ENCODE data around the gene PRR7. TPM values are rescaled to one million over a fixed set of nuclear protein-coding genes. Genes with fewer than 3 reads are reported as not detected.

Gene PRR7
- polyA plus RNA-seq, 4 donors, result 0.76 to 2.4 (median 0.99) TPM

GRCh38 chr5:177423671-177424070 is 22.9 kb upstream of the PRR7 start:
- no peak for DNase-seq (ENCODE audit: low read depth in 4 of 4, low spot score in 3 of 4)

- DNase-seq (ENCODE audit: low read depth in 4 of 4, low spot score in 3 of 4), result no peak
Observed at GRCh38 chr5:177425196-177425800, 21.3 kb upstream of the PRR7 start.

- peak; percentile 100 for DNase-seq (ENCODE audit: low read depth in 4 of 4, low spot score in 3 of 4)
Observed at GRCh38 chr5:177425801-177426565, 20.6 kb upstream of the PRR7 start.

GRCh38 chr5:177426566-177427210 is 19.9 kb upstream of the PRR7 start, which contains the start of gene GRK6:
Gene GRK6, plus strand, starts transcription at chr5:177426676. Its CDS starts 170 bp downstream, at chr5:177426846.
- no peak for DNase-seq (ENCODE audit: low read depth in 4 of 4, low spot score in 3 of 4)

GRCh38 chr5:177427211-177427822 is 19.3 kb upstream of the PRR7 start:
- DNase-seq (ENCODE audit: low read depth in 4 of 4, low spot score in 3 of 4), result no peak

GRCh38 chr5:177427919-177428573 is 18.6 kb upstream of the PRR7 start:
- no peak for DNase-seq (ENCODE audit: low read depth in 4 of 4, low spot score in 3 of 4)

- DNase-seq (ENCODE audit: low read depth in 4 of 4, low spot score in 3 of 4), result no peak
Observed at GRCh38 chr5:177428574-177429217, 17.9 kb upstream of the PRR7 start.

- DNase-seq (ENCODE audit: low read depth in 4 of 4, low spot score in 3 of 4), result no peak
Observed at GRCh38 chr5:177429248-177430040, 17.2 kb upstream of the PRR7 start.

GRCh38 chr5:177430140-177430951 is 16.3 kb upstream of the PRR7 start:
- no peak for DNase-seq (ENCODE audit: low read depth in 4 of 4, low spot score in 3 of 4)

GRCh38 chr5:177430972-177431316 is 15.7 kb upstream of the PRR7 start:
- no peak for DNase-seq (ENCODE audit: low read depth in 4 of 4, low spot score in 3 of 4)

- DNase-seq (ENCODE audit: low read depth in 4 of 4, low spot score in 3 of 4), result no peak
Observed at GRCh38 chr5:177431317-177432142, 15.1 kb upstream of the PRR7 start.

GRCh38 chr5:177432143-177432838 is 14.3 kb upstream of the PRR7 start:
- DNase-seq (ENCODE audit: low read depth in 4 of 4, low spot score in 3 of 4), result no peak

GRCh38 chr5:177432839-177433657 is 13.6 kb upstream of the PRR7 start:
- no peak for DNase-seq (ENCODE audit: low read depth in 4 of 4, low spot score in 3 of 4)

GRCh38 chr5:177433658-177434217 is 12.9 kb upstream of the PRR7 start:
- DNase-seq (ENCODE audit: low read depth in 4 of 4, low spot score in 3 of 4), result no peak

- DNase-seq (ENCODE audit: low read depth in 4 of 4, low spot score in 3 of 4), result no peak
Observed at GRCh38 chr5:177434437-177434836, 12.2 kb upstream of the PRR7 start.

All from left renal pelvis (tissue), 4 donors.